DMS79 treated with DMSO at 0.1 percent for 48 hours (cell line): ENCODE data around the gene TMEM185B.
"Not testable (repeated sequence)": the region's sequence is repeated elsewhere in the genome, so short reads cannot be mapped to it uniquely, and the experiment has no call there.

Experiments used
- DNase-seq: peaks from one replicate; lab custom pipeline; 2025; lab: John Stamatoyannopoulos, UW

The TMEM185B gene

GRCh38 chr2:120223034-120223912, at the start of gene TMEM185B:
TMEM185B (minus strand) TSS chr2:120223400; CDS start chr2:120222976, 424 bp downstream.
- peak; percentile 82 for DNase-seq

- no peak for DNase-seq
Measured at GRCh38 chr2:120271711-120272379, 48.6 kb upstream of the TMEM185B start.

GRCh38 chr2:120269816-120270215, 46.6 kb upstream of the TMEM185B start:
- no peak for DNase-seq

- DNase-seq, result no peak
Measured at GRCh38 chr2:120269076-120269744, 46.0 kb upstream of the TMEM185B start.

- DNase-seq, result no peak
Measured at GRCh38 chr2:120267348-120267747, 44.1 kb upstream of the TMEM185B start.

GRCh38 chr2:120265006-120265405, 41.8 kb upstream of the TMEM185B start:
- DNase-seq, result no peak

GRCh38 chr2:120262761-120263428, 39.7 kb upstream of the TMEM185B start:
- DNase-seq, result no peak

- DNase-seq, result no peak
Measured at GRCh38 chr2:120262150-120262549, 39.0 kb upstream of the TMEM185B start.

GRCh38 chr2:120261387-120262006, 38.3 kb upstream of the TMEM185B start:
- DNase-seq, result no peak

- no peak for DNase-seq
Measured at GRCh38 chr2:120260736-120261135, 37.5 kb upstream of the TMEM185B start.

GRCh38 chr2:120259939-120260338, 36.7 kb upstream of the TMEM185B start:
- not testable (repeated sequence) for DNase-seq

GRCh38 chr2:120258196-120258595, 35.0 kb upstream of the TMEM185B start:
- DNase-seq, result no peak

GRCh38 chr2:120257522-120257921, 34.3 kb upstream of the TMEM185B start:
- peak; percentile 33 for DNase-seq

- no peak for DNase-seq
Measured at GRCh38 chr2:120256651-120257000, 33.4 kb upstream of the TMEM185B start.

GRCh38 chr2:120255986-120256650, 32.9 kb upstream of the TMEM185B start:
- no peak for DNase-seq

- no peak for DNase-seq
Measured at GRCh38 chr2:120255071-120255470, 31.9 kb upstream of the TMEM185B start.

GRCh38 chr2:120254178-120254577, 31.0 kb upstream of the TMEM185B start:
- DNase-seq, result no peak

GRCh38 chr2:120253021-120253882, 30.1 kb upstream of the TMEM185B start:
- peak; percentile 25 for DNase-seq

- DNase-seq, result peak; percentile 96
Measured at GRCh38 chr2:120252225-120253020, 29.2 kb upstream of the TMEM185B start, which contains the start of gene RALB. RALB (plus strand) TSS chr2:120252852; CDS start chr2:120278665, 25,813 bp downstream.
